ENCODE data around the gene C4BPA.

- TF ChIP-seq, protein P1, sequence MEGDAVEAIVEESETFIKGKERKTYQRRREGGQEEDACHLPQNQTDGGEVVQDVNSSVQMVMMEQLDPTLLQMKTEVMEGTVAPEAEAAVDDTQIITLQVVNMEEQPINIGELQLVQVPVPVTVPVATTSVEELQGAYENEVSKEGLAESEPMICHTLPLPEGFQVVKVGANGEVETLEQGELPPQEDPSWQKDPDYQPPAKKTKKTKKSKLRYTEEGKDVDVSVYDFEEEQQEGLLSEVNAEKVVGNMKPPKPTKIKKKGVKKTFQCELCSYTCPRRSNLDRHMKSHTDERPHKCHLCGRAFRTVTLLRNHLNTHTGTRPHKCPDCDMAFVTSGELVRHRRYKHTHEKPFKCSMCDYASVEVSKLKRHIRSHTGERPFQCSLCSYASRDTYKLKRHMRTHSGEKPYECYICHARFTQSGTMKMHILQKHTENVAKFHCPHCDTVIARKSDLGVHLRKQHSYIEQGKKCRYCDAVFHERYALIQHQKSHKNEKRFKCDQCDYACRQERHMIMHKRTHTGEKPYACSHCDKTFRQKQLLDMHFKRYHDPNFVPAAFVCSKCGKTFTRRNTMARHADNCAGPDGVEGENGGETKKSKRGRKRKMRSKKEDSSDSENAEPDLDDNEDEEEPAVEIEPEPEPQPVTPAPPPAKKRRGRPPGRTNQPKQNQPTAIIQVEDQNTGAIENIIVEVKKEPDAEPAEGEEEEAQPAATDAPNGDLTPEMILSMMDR (IDR thresholded peaks at IDR 0.05) = no peak
- TF ChIP-seq ZFX (IDR thresholded peaks at IDR 0.05; ENCODE audit: borderline replicate concordance) = no peak
Observed at GRCh38 chr1:207139616-207140015, 35.6 kb downstream of the C4BPA start.

All from 22Rv1 (cell line).